Measurements from ENCODE around the gene IGFBP3.

Gene IGFBP3

DNA sequence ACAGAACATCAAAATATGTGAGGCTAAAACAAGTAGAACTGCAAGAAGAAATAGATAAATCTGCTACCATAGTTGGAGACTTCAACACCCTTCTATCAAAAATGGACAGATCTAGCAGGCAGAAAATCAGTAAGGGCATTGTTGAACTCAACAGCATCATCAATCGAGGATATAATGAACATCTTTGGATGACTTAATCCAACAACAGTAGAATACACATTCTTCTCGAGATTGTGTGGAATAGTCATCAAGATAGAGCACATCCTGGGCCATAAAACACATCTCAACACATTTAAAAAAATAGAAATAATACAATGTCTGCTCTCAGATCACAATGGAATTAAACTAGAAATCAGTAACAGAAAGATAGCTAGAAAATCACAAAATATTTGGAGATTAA is 22.9 kb downstream of the IGFBP3 start:
- TF ChIP-seq CTCF (IDR thresholded peaks at IDR 0.05; ENCODE audit: extremely low read depth, insufficient read depth, missing control alignments): no peak
- DNase-seq (ENCODE audit: low spot score): no peak

DNA sequence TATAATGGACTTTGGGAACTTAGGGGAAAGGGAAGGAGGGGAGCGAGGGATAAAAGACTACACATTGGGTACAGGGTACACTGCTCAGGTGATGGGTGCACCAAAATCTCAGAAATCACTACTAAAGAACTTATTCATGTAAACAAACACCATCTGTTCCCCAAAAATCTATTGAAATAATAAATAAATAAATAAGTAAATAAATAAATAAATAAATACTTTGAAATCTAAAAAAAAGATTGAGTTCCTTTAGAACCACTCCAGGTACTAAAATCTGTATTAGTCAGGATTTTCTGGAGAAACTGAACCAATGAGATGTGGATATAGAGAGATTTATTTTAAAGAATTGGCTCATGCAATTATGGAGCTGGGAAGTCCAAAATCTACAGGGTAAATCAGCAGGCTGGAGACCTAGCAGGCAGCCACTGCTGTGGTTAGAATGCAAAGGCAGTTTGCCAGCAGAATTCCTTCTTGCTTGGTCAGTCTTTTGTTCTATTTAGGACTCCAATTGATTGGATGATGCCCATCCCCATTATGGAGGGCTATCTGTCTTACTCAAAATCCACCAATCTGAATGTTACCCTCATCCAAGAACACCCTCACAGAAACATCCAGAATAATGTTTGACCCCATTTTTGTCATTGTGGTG is 23.9 kb downstream of the IGFBP3 start:
- DNase-seq (ENCODE audit: low spot score): no peak
- in situ Hi-C loops (cut with MboI; ENCODE audit: low pct_unique_long_range_greater_than_20kb, low sequenced_read_pairs, unreplicated experiment): no loop called here
- no peak for TF ChIP-seq CTCF (IDR thresholded peaks at IDR 0.05; ENCODE audit: extremely low read depth, insufficient read depth, missing control alignments)

More for the DNA sequence above, 22.9 kb downstream of the IGFBP3 start:
- in situ Hi-C loops (cut with MboI; ENCODE audit: low pct_unique_long_range_greater_than_20kb, low sequenced_read_pairs, unreplicated experiment): no loop called here

DNA sequence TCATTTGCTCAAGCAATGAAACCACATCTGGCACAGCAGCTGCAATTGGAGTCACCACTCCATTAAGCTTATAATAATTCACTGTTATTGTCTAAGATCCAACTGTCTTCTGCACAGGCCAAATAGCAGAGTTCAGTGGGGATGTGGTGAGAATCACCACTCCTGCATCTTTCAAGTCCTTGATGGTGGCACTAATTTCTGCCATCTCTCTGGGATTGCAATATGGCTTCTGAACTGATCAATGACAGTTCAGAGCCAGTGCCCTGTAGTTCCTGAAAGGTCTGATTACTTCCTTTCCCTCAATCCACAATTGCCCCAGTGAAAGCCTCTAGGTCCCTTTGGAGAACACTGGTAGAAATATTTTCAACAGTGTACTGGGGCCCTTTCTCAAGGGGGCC is 26.4 kb downstream of the IGFBP3 start:
- in situ Hi-C loops (cut with MboI; ENCODE audit: low pct_unique_long_range_greater_than_20kb, low sequenced_read_pairs, unreplicated experiment): no loop called here
- TF ChIP-seq CTCF (IDR thresholded peaks at IDR 0.05; ENCODE audit: extremely low read depth, insufficient read depth, missing control alignments): no peak
- DNase-seq (ENCODE audit: low spot score): no peak

GRCh38 chr7:45893996-45894664 is 26.9 kb downstream of the IGFBP3 start:
- no peak for TF ChIP-seq CTCF (IDR thresholded peaks at IDR 0.05; ENCODE audit: extremely low read depth, insufficient read depth, missing control alignments)
- in situ Hi-C loops (cut with MboI; ENCODE audit: low pct_unique_long_range_greater_than_20kb, low sequenced_read_pairs, unreplicated experiment): no loop called here
- DNase-seq (ENCODE audit: low spot score): no peak

- DNase-seq (ENCODE audit: low spot score): no peak
- in situ Hi-C loops (cut with MboI; ENCODE audit: low pct_unique_long_range_greater_than_20kb, low sequenced_read_pairs, unreplicated experiment): no loop called here
- no peak for TF ChIP-seq CTCF (IDR thresholded peaks at IDR 0.05; ENCODE audit: extremely low read depth, insufficient read depth, missing control alignments)
These were observed 27.6 kb downstream of the IGFBP3 start for GRCh38 chr7:45893374-45893995.

- no peak for DNase-seq (ENCODE audit: low spot score)
- in situ Hi-C loops (cut with MboI; ENCODE audit: low pct_unique_long_range_greater_than_20kb, low sequenced_read_pairs, unreplicated experiment): no loop called here
- no peak for TF ChIP-seq CTCF (IDR thresholded peaks at IDR 0.05; ENCODE audit: extremely low read depth, insufficient read depth, missing control alignments)
These were observed 28.6 kb downstream of the IGFBP3 start for GRCh38 chr7:45892407-45893035.

Data from GM13977 (cell line).